ENCODE measurements around the gene ASPG. TPM values are rescaled to one million over a fixed set of nuclear protein-coding genes. Genes with fewer than 3 reads are reported as not detected.

ASPG gene
- total and polyA plus RNA-seq, 2 of the 13 experiments (the other 11 are each of a cell fraction or from before 2014, with no cell fraction given), result not detected

DNA sequence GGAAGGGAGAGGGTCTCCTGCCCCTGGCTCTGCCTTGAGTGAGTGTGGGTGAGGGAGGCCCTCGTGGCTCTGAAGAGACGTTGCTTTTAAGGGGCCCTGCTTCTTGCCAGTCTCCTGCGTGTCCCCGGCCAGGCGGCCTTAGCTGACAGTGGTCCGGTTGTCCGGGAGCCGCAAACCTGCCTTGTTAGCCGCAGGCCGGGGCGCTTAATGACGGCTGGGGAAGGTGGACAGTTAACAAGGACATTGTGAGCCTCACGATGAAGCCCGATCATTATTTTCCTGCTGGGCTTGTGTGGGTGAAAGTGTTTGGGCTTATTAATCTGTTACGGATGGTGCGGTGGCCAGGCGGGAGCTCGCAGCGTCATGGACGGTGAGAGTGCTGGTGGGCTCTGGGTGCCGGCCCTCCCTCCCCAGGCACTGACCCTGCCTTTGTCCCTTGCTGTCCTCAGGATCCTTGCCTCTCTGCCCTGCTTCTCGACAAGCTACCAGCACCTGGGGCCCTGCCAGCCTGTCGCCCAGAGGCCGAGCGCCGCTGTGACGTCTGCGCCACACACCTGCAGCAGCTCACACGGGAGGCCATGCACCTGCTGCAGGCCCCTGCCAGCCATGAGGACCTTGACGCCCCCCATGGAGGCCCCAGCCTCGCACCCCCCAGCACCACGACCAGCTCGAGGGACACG is 66.2 kb downstream of the ASPG start:
- H3K4me1 ChIP-seq (ENCODE audit: insufficient read depth, low read length), result no peaks in the 10 kb centered on the region
- H3K36me3 ChIP-seq (replicated peaks in 1 of 2; ENCODE audit: control insufficient read depth in 1 of 2, insufficient read depth in 2 of 2, low read length in 2 of 2), result no peaks in the 10 kb centered on the region
- intact Hi-C loops (cut with micrococcal nuclease; ENCODE audit: unreplicated experiment) (no loop called here), in situ Hi-C loops (cut with HindIII; ENCODE audit: extremely low pct_ligation_motif_present, low pct_unique_long_range_greater_than_20kb) (no loop called here)
- ATAC-seq (no peak), FAIRE-seq (no peak), DNase-seq (ENCODE audit: low spot score) (no peak)
- 0 out of 2 replicates have a peak, but pooled peaks cover 3% of the 10 kb centered on the region for H4K20me1 ChIP-seq (ENCODE audit: insufficient read depth, low read length)
- no peaks in the 10 kb centered on the region for H3K79me2 ChIP-seq (ENCODE audit: insufficient read depth, low read length)
- no peak overlapping the region for H3K27ac ChIP-seq (ENCODE audit: extremely low read length, insufficient read depth, low read length)
- H3K4me2 ChIP-seq (ENCODE audit: low read depth, low read length), result no peak overlapping the region
- no peak overlapping the region for H3K4me3 ChIP-seq (replicated peaks in 1 of 3; ENCODE audit: insufficient read depth in 1 of 3, low read depth in 2 of 3, low read length in 3 of 3)
- peaks cover 11 to 41% of the 10 kb centered on the region in 2 experiments; a peak in 4 of 5 replicates for H3K27me3 ChIP-seq (ENCODE audit: control insufficient read depth in 1 of 2, insufficient read depth in 2 of 2, low read length in 2 of 2)
- no TSS peak for BruUV-seq (replicated peaks)
- ChIA-PET POLR2A (no interaction called here), CTCF (ENCODE audit: low intra/inter-chr PET ratio, low total read pairs) (no interaction called here)
- WGBS (ENCODE audit: low lambda C conversion rate), result 0% methylated on average over 8 of the region's 34 CpGs
- H3K9me3 ChIP-seq (ENCODE audit: low read length), result no peaks in the 10 kb centered on the region
- H2AFZ ChIP-seq (ENCODE audit: low read length), result no peak overlapping the region
- TF ChIP-seq GLI4 (CRISPR knock-in tag; IDR thresholded peaks at IDR 0.05; ENCODE audit: borderline replicate concordance), result no peak
- no peak for TF ChIP-seq KDM1A (CRISPR knock-in tag; IDR thresholded peaks at IDR 0.05)
- TF ChIP-seq ZFP36L2 (CRISPR knock-in tag; IDR thresholded peaks at IDR 0.05), result no peak
- TF ChIP-seq PRPF4 (IDR thresholded peaks at IDR 0.05; ENCODE audit: low read depth, low read length, poor library complexity, severe bottlenecking), result no peak
- no peak for TF ChIP-seq ZNF414 (CRISPR knock-in tag; IDR thresholded peaks at IDR 0.05)
- H3K9ac ChIP-seq (ENCODE audit: insufficient read depth, low read depth, low read length), result no peak overlapping the region

DNA sequence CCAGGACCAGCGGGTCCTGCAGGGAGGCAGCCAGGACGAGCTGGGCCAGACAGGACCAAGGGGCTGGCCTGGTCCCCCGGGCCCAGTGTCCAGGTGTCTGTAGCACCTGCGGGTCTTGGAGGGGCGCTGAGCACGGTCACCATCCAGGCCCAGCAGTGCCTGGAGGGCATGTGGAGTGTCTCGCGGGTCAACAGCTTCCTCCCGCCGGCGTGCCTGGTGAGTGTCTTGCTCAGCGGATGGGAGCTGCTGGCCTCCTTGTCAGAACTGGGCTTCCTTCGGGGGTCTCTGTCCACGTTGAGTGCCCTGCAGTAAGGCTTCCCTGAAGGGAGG is 66.7 kb downstream of the ASPG start:
- FAIRE-seq (no peak), ATAC-seq (no peak), DNase-seq (ENCODE audit: low spot score) (no peak)
- H3K36me3 ChIP-seq (replicated peaks in 1 of 2; ENCODE audit: control insufficient read depth in 1 of 2, insufficient read depth in 2 of 2, low read length in 2 of 2), result no peaks in the 10 kb centered on the region
- H3K27ac ChIP-seq (ENCODE audit: extremely low read length, insufficient read depth, low read length), result no peak overlapping the region
- no TSS peak for BruUV-seq (replicated peaks)
- ChIA-PET POLR2A (no interaction called here), CTCF (ENCODE audit: low intra/inter-chr PET ratio, low total read pairs) (no interaction called here)
- H3K4me1 ChIP-seq (ENCODE audit: insufficient read depth, low read length), result no peaks in the 10 kb centered on the region
- H2AFZ ChIP-seq (ENCODE audit: low read length), result no peak overlapping the region
- H3K4me2 ChIP-seq (ENCODE audit: low read depth, low read length), result no peak overlapping the region
- H3K9me3 ChIP-seq (ENCODE audit: low read length), result no peaks in the 10 kb centered on the region
- intact Hi-C loops (cut with micrococcal nuclease; ENCODE audit: unreplicated experiment), result no loop called here
- no peaks in the 10 kb centered on the region for H3K79me2 ChIP-seq (ENCODE audit: insufficient read depth, low read length)
- no peak overlapping the region for H3K9ac ChIP-seq (ENCODE audit: insufficient read depth, low read depth, low read length)
- H4K20me1 ChIP-seq (ENCODE audit: insufficient read depth, low read length), result 0 out of 2 replicates have a peak, but pooled peaks cover 3% of the 10 kb centered on the region
- no peak overlapping the region for H3K4me3 ChIP-seq (replicated peaks in 1 of 3; ENCODE audit: insufficient read depth in 1 of 3, low read depth in 2 of 3, low read length in 3 of 3)
- H3K27me3 ChIP-seq (ENCODE audit: control insufficient read depth in 1 of 2, insufficient read depth in 2 of 2, low read length in 2 of 2), result peaks cover 11 to 36% of the 10 kb centered on the region in 2 experiments; a peak in 4 of 5 replicates
- in situ Hi-C loops (cut with HindIII; ENCODE audit: extremely low pct_ligation_motif_present, low pct_unique_long_range_greater_than_20kb), result no loop called here
- no CpG with 5 or more reads among the region's 14 CpGs for WGBS (ENCODE audit: low lambda C conversion rate)
- TF ChIP-seq MZF1 (CRISPR knock-in tag; IDR thresholded peaks at IDR 0.05; ENCODE audit: borderline replicate concordance) (no peak), ZFY (CRISPR knock-in tag; IDR thresholded peaks at IDR 0.05) (no peak), NAIF1 (CRISPR knock-in tag; IDR thresholded peaks at IDR 0.05; ENCODE audit: borderline replicate concordance) (no peak), HCFC1 (IDR thresholded peaks at IDR 0.05; ENCODE audit: low read depth, low read length) (no peak), ATF1 (CRISPR knock-in tag; IDR thresholded peaks at IDR 0.05) (no peak), KLF13 (CRISPR knock-in tag; IDR thresholded peaks at IDR 0.05) (no peak), CENPT (CRISPR knock-in tag; IDR thresholded peaks at IDR 0.05; ENCODE audit: low read depth) (no peak), NR2C2 (CRISPR knock-in tag; IDR thresholded peaks at IDR 0.05; ENCODE audit: borderline replicate concordance) (no peak), CHD4 (IDR thresholded peaks at IDR 0.05; ENCODE audit: borderline replicate concordance, low read length) (no peak), NFYB (CRISPR knock-in tag; IDR thresholded peaks at IDR 0.05) (no peak), HDAC6 (IDR thresholded peaks at IDR 0.05; ENCODE audit: low read depth, low read length) (no peak)
- TF ChIP-seq, protein P1, sequence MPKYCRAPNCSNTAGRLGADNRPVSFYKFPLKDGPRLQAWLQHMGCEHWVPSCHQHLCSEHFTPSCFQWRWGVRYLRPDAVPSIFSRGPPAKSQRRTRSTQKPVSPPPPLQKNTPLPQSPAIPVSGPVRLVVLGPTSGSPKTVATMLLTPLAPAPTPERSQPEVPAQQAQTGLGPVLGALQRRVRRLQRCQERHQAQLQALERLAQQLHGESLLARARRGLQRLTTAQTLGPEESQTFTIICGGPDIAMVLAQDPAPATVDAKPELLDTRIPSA (CRISPR knock-in tag; IDR thresholded peaks at IDR 0.05; ENCODE audit: borderline replicate concordance), result no peak
- TF ChIP-seq, protein P2, sequence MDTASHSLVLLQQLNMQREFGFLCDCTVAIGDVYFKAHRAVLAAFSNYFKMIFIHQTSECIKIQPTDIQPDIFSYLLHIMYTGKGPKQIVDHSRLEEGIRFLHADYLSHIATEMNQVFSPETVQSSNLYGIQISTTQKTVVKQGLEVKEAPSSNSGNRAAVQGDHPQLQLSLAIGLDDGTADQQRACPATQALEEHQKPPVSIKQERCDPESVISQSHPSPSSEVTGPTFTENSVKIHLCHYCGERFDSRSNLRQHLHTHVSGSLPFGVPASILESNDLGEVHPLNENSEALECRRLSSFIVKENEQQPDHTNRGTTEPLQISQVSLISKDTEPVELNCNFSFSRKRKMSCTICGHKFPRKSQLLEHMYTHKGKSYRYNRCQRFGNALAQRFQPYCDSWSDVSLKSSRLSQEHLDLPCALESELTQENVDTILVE (CRISPR knock-in tag; IDR thresholded peaks at IDR 0.05), result no peak

All from HepG2 (cell line).